NOMO-1 treated with dmso at 0.1 percent for 144 hours (cell line): ENCODE results near the gene PHKG1.
"Not testable (repeated sequence)": the region's sequence is repeated elsewhere in the genome, so short reads cannot be mapped to it uniquely, and the experiment has no call there.

ENCODE experiments used
- DNase-seq: peaks from one replicate; lab custom pipeline; 2025; ENCODE audit not compliant: unreplicated experiment; lab: John Stamatoyannopoulos, UW

Gene PHKG1

GRCh38 chr7:56092789-56093531, at the start of gene PHKG1:
TSS of gene PHKG1 (minus strand) at chr7:56092952. CDS start at chr7:56088941, 4,011 bp downstream.
- no peak for DNase-seq

- DNase-seq, result not testable (repeated sequence)
Measured at GRCh38 chr7:56131062-56131461, 38.3 kb upstream of the PHKG1 start.

DNA sequence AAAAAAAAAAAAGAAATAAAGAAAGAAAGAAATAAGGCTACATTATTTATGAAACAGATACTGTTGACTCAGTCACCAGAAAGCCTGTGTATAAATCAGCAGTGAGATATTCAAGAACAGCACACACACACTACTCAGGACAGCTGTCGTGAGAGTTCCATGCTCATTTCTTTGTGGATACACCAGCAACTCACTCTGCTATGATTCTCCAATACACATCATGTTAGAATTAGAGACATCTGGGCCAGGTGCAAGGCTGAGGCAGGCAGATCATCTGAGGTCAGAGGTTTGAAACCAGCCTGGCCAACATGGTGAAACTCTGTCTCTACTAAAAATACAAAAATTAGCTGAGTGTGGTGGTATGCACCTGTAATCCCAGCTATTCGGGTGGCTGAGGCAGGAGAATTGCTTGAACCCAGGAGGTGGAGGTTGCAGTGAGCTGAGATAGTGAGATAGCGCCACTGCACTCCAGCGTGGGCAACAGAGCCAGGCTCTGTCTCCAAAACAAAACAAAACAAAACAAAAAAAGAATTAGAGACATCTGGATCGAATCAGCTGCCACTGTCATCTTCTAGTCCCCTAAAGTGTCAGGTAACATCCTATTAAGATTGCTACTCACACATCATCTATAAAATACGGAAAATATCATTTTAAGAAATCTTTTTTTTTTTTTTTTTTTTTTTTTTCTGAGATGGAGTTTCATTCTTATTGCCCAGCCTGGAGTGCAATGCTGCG, 34.7 kb upstream of the PHKG1 start:
- no peak for DNase-seq

DNA sequence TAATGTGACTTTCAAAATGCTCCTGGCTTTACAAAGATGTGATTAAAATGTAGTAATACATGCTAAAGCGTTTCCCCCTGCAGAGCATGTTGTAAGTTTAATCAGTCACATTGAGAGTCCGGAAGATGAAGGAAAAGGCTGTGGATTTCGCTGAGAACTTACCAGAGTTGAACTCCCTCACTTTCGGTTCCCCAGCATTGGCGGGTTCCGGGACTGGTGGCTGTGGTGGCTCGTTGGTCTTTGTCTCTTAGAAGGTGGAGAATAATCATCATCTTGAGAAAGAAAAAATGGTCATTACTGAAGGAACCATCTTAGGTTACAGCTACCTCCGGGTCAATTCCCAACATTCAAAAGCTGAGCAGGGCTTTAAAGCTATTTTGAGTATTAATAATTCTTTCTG, 33.1 kb upstream of the PHKG1 start:
- peak; percentile 25 for DNase-seq

GRCh38 chr7:56124981-56125380, 32.2 kb upstream of the PHKG1 start:
- DNase-seq, result no peak

DNA sequence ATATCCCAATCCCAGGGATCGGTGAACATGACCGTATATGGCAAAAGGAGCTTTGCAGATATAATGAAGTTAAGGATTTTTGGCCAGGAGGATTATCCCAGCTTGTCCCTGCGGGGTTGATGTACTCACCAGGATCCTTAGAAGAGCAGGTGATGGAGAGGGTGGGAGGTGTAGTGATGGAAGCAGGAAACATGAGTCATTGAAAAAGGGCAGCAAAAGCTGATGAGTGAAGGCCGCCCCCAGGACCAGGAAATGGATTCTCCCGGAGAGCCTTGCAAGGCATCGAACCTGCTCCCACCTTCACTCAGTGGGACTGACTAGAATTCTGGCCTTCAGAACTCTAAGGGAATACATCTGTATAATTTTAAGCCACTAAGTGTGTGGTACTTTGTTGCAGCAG, 28.7 kb upstream of the PHKG1 start:
- no peak for DNase-seq

DNA sequence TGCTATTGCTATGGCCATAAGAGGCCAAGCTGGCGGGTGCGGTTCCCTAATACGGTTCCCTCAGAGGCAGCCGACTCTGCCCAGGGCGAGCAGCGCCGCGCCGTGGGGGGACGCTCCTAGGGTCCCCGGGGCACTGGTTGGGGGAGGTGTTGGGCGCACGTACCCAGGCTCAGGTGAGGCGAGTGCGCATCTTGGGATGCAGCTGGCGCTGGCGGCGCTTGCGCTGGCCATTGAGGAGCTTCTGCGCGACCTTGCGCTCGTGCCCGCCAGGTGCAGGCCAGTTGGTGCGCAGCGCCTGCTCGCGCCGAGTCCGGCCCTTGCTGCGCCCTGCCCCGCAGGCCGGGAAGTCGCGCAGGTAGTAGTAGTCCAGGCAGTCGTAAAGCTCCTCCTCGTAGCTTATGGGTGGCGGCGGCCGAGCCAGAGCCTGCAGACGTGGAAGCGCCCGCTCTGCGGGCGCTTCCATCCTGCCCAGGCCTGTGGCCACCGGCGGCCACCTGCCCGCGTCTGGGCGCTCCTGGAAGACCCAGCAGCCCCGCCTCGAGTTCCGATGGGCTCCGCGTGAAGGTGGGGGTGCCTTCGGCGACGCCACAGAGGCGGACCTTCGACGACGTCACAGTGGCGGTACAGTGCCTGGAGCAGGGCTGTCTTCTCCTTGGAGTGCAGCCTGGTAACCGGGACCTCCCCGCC, 23.2 kb upstream of the PHKG1 start, which contains the start of gene NUPR2:
NUPR2 (minus strand) TSS at position 566 of the 687 bp plus-strand sequence; CDS start at position 463, 103 bp downstream.
- no peak for DNase-seq

GRCh38 chr7:56112244-56112643, 19.5 kb upstream of the PHKG1 start:
- DNase-seq, result not testable (repeated sequence)

GRCh38 chr7:56110611-56111010, 17.9 kb upstream of the PHKG1 start:
- no peak for DNase-seq

DNA sequence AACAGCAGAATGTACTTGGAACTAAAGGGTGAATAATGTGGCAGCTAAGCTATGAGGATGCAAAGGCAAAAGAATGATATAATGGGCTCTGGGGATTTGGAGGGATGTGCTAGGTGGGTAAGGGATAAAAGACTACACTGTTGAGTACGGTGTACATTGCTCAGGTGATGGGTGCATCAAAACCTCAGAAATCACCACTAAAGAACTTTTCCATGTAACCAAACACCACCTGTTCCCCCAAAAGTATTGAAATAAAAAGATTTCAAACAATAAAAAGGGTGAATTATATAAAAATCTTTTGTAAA, 15.2 kb upstream of the PHKG1 start:
- no peak for DNase-seq

- peak; percentile 98 for DNase-seq
Measured at GRCh38 chr7:56106108-56107073, 13.6 kb upstream of the PHKG1 start, which contains the start of gene CHCHD2. TSS of gene CHCHD2 (minus strand) at chr7:56106476. CDS start at chr7:56106413, 63 bp downstream.

GRCh38 chr7:56105508-56105907, 12.8 kb upstream of the PHKG1 start:
- no peak for DNase-seq

- DNase-seq, result not testable (repeated sequence)
Measured at GRCh38 chr7:56104138-56104537, 11.4 kb upstream of the PHKG1 start.

DNA sequence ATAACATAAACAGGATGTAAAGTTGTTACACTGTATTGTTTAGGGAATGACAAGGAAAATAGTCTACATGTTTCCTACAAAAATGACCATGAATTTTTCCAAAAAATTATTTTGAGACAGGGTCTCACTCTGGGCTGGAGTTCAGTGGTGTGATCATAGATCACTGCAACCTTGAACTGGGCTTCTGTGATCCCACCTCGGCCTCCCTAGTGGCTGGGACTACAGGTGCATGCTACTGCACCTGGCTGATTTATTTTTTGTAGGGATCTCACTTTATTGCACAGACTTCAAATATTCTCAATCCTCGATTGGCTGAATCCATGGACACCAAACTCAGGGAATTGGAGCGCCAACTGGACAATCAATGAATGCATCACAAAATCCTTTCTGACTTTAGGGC, 6.9 kb upstream of the PHKG1 start:
- DNase-seq, result no peak

DNA sequence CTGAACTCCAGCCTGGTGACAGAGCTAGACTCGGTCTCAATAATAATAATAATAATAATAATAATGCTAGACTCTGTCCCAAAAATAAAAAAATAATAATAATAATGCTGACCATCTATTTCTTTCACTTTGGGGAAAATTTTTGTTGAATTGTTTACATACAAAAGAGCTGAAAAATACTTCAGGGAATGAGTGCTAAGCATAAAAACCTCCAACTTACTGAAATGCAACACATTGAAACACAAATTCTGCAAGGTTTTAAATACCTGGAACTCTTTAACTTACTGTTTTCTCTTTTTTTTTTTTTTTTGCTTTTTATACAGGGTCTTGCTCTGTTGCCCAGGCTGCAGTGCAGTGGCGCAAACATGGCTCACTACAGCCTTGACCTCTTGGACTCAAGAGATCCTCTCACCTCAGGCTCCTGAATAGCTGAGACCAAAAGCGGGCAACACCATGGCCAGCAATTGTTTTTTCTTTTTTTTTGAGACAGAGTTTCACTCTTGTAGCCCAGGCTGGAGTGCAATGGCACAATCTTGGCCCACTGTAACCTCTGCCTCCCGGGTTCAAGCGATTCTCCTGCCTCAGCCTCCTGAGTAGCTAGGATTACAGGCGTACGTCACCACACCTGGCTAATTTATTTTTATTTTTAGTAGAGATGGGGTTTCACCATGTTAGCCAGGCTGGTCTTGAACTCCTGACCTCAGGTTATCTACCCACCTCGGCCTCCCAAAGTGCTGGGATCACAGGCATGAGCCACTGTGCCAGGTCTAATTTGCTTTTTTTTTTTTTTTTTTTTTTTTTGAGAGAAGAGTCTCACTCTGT, 5.6 kb upstream of the PHKG1 start:
- DNase-seq, result not testable (repeated sequence)

DNA sequence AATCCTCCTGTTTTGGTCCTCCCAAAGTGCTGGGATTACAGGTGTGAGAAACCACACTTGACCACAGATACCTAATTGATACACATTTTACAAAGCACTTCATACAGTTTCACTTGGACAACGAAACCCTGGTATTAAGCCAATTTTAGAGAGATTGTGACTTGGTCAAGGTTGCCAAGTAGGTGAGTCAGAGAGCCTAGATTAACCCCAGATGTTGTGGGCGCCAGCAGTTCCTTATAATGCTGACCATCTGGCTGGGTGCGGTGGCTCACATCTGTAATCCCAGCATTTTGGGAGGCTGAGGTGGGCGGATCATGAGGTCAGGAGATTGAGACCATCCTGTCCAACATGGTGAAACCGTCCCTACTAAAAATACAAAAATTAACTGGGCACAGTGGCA, 4.9 kb upstream of the PHKG1 start:
- no peak for DNase-seq

DNA sequence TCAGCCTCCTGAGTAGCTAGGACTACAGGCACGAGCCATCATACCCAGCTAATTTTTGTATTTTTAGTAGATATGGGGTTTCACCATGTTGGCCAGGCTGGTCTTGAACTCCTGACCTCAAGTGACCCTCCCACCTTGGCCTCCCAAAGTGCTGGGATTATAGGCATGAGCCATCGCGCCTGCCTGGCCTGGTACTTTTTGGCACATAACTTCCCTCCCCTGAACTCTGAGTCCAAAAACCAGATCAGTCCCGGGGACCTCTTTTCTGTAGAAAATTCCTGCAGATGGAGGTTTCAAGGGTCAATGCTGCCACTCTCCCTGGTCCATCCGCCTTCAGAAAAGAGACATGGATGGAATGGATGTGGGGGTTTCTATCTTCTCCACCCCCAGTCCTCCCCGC, 364 bp downstream of the PHKG1 start:
- not testable (repeated sequence) for DNase-seq

- DNase-seq, result no peak
Measured at GRCh38 chr7:56091591-56091990, 1.2 kb downstream of the PHKG1 start.

GRCh38 chr7:56087445-56087844, 5.3 kb downstream of the PHKG1 start:
- no peak for DNase-seq

DNA sequence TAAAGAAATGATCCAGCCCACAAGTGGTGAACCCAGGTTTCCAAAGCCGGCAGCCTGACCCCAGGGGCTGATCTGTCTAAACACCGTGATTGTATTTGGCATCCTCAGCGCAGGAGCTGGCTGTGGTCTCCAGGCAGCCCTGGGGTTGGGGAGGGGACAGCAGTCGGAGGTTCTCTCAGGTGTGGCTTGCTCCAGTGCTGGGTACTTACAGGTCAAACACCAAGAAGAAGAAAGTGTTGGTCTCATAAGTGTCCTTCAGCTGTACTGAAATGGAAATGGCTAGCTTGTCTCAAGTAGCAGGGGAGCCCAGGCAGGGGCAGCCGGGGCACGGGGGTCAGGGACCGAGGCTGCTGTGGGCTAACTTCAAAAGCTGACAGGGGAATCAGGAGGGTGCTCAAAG, 6.0 kb downstream of the PHKG1 start:
- DNase-seq, result no peak
